GM19463 (cell line): ENCODE results near the gene RASA3.
A peak's percentile ranks its signal among the peaks of the same experiment; 100 is the strongest.
"Not testable (repeated sequence)": the region's sequence is repeated elsewhere in the genome, so short reads cannot be mapped to it uniquely, and the experiment has no call there.

Experiments
- ATAC-seq: cut with Tn5 transposase; IDR thresholded peaks from one replicate; pipeline ENCODE4 v1.9.1; 2021; ENCODE audit warnings: mild to moderate bottlenecking, moderate library complexity; ENCODE audit not compliant: unreplicated experiment

The RASA3 gene

GRCh38 chr13:114132419-114133121 is at the start of gene RASA3:
RASA3 (minus strand) TSS chr13:114132623; CDS start chr13:114132489, 134 bp downstream.
- ATAC-seq = peak; percentile 63

GRCh38 chr13:114179087-114179658 is 46.8 kb upstream of the RASA3 start, which contains the start of gene CFAP97D2:
CFAP97D2 (plus strand) TSS chr13:114179257; CDS start chr13:114179331, 74 bp downstream.
- no peak for ATAC-seq

- no peak for ATAC-seq
Measured at GRCh38 chr13:114177245-114178010, 45.0 kb upstream of the RASA3 start.

GRCh38 chr13:114176359-114176902 is 44.0 kb upstream of the RASA3 start:
- ATAC-seq = not testable (repeated sequence)

GRCh38 chr13:114174529-114174961 is 42.1 kb upstream of the RASA3 start:
- ATAC-seq = no peak

- no peak for ATAC-seq
Measured at GRCh38 chr13:114173745-114174144, 41.3 kb upstream of the RASA3 start.

- no peak for ATAC-seq
Measured at GRCh38 chr13:114173272-114173671, 40.8 kb upstream of the RASA3 start.

GRCh38 chr13:114167885-114168284 is 35.5 kb upstream of the RASA3 start:
- ATAC-seq = no peak

GRCh38 chr13:114167426-114167825 is 35.0 kb upstream of the RASA3 start:
- ATAC-seq = no peak

GRCh38 chr13:114166381-114167131 is 34.1 kb upstream of the RASA3 start:
- no peak for ATAC-seq

- no peak for ATAC-seq
Measured at GRCh38 chr13:114164681-114165429, 32.4 kb upstream of the RASA3 start.

GRCh38 chr13:114164053-114164452 is 31.6 kb upstream of the RASA3 start:
- no peak for ATAC-seq

GRCh38 chr13:114162533-114162922 is 30.1 kb upstream of the RASA3 start:
- ATAC-seq = no peak

GRCh38 chr13:114161644-114162532 is 29.5 kb upstream of the RASA3 start:
- no peak for ATAC-seq

GRCh38 chr13:114161028-114161556 is 28.7 kb upstream of the RASA3 start:
- no peak for ATAC-seq

GRCh38 chr13:114158869-114159666 is 26.6 kb upstream of the RASA3 start:
- not testable (repeated sequence) for ATAC-seq

- no peak for ATAC-seq
Measured at GRCh38 chr13:114157869-114158495, 25.6 kb upstream of the RASA3 start.
